NCI-H748 (cell line): ENCODE results near the gene SPPL2A.
"Not testable (repeated sequence)": the region's sequence is repeated elsewhere in the genome, so short reads cannot be mapped to it uniquely, and the experiment has no call there.

Source experiments
- DNase-seq: peaks from one replicate; lab custom pipeline; 2025; ENCODE audit not compliant: unreplicated experiment; lab: John Stamatoyannopoulos, UW

The SPPL2A gene

DNA sequence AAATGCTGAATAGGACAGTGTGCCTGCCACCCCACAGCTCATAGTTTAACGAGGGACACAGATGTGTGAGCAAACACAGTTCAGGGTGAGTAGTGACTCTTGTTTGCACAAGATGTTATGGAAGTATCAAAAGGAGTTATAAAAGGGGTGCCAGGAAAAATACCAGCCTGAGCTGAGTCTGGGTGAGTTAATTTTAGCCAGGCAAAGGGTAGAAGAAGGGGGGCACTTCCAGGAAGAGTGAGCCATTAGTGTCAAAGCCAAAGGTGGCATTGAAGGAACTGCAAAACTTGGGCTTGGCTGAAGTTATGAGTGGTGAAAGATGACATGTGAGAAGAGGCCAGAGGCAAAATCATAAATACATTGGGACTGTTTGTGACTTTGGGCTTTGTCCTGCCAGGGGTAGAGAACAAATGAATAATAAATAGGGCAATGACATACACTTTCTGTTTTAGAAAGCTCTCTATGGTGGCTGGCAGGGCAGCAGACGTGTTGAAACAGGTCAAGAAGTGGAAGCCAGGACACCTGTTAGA, 1.9 kb upstream of the SPPL2A start:
- DNase-seq, result no peak

DNA sequence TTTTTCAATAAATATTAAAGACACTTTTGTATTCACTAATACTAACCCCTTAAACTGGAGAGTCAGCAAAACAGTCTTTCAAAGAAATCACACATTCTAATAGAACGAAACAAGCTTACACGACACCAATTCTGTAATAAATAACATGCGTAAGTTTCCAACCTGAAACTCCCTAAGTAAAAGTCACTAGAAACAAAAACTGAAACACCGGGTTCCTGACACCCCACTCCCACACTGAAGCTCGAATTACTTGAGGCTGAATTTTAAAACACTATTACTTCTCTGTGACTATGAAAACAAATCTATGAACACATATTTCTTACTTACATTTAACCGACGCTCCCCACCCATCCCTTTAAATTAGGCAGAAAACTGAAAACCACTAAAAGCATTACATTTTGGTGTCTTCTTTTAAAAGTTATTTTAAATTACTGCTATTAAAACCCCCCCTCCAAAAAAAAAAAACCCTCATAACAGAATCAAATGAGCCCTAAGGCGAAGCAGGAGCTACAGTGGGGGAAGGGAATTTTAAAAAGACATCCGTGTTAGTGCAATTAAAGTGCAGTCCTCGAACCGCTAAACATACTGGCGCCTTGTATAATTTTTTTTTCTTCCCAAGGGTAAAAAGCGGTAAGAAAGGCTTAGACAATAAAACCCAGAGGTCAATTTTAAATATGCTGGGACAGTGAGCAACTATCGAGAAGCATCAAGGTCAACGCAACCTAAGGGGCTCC, 878 bp downstream of the SPPL2A start:
- no peak for DNase-seq

DNA sequence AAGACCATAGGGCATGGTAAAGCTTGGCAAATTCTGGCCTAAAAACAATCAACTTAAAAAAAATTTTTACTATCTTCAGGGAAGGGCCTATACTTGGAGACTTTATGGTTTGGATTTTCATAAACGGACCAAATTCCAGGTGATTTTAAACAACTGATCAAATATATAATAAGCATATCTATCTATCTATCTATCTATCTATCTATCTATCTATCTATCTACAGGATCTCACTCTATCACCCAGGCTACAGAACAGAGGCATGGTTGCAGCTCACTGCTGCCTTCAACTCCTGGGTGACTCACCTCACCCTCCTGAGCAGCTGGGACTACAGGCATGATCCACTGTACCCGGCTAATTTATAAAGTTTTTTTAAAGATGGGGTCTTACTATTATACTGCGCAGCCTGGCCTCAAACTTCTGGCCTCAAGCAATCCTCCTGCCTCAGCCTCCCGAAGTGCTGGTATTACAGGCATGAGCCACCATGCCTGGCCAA, 6.7 kb downstream of the SPPL2A start:
- no peak for DNase-seq

DNA sequence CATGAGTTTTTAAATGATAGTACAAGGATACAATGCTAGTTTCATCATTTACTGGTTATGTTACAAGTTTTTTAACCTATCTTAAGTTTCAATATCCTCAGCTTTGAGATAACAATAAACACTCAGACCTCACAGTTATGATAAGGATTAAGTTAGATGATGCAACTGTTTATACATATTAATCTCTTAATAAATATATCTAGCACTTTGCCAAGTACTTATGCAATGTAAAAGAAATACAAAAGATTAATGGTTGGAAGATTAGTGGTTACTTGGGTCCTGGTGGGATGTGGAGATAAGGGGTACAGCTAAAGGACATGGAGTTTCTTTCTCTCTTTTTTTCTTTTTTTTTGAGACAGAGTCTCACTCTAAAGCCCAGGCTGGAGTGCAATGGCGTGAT, 12.0 kb downstream of the SPPL2A start:
- DNase-seq, result no peak

DNA sequence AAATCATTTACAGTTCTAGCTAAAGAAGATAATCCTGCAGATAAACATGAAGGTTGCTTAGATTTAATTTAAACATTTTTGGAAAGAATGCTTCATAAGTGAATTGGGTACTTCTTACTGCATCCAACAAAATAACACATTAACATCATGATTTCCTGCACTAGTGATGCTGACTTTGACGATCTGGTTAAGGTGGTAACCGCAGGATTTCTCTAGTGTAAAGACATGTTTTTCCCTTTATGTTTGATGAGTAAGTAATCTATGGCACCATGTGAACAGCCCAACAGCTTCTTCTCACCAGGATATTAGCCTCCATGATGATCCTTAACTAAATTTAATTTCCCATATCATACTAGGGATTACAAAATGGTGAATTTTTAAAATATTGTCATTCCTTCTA, 14.1 kb downstream of the SPPL2A start:
- no peak for DNase-seq

DNA sequence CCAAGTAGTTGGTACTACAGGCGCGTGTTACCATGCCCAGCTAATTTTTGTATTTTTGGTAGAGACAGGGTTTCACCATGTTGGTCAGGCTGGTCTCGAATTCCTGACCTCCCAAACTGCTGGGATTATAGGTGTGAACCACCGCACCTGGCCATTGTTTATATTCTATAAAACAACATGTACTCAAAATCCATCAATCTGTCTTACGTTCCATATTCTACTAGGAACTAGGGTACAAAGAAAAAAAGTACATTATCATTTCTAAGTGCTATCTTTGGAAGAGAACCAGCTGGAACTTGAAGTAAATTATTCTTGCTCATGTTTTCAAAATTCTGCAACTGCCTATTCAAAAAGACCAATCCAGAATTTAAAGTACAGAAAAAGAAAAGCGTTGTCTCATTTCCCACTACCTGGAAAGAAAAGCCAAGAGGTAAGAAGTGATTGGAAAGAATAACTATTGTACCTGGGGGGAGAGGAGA, 15.2 kb downstream of the SPPL2A start:
- DNase-seq, result no peak

DNA sequence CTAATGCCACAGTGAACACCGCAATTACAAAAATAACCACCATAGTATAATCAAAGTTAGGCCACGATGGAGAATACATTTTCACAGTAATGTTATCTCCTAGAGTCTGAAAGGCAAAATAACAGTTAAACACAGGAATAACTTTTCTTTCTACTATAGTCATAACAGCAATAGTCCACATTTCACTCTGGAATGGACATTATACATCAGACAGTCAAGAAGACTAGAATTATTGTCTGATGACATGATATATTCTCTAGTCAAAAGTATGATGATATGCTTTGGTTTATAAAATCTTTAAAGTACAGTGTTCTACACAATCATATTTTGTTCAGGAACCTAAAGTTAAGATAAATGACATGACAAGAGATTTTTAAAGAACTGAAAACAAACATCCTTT, 18.0 kb downstream of the SPPL2A start:
- DNase-seq, result no peak

DNA sequence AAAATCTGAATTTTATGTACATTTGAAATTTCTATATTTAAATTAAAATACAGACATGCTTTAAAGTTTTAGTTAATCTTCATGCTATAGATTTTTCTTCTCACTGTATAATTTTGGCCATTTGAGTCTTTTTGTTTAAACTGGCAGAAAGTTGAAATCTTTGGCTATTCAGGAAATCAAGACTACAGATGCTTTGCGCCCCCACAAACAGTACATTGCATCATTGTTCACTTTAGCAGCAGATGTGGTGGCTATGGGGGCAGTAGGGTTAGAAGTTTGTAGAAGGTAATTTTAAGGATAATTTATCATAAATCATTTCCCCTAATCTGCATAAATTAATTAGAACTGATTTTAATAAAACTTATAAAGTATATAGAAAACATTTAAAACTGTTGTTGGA, 20.9 kb downstream of the SPPL2A start:
- DNase-seq, result no peak

DNA sequence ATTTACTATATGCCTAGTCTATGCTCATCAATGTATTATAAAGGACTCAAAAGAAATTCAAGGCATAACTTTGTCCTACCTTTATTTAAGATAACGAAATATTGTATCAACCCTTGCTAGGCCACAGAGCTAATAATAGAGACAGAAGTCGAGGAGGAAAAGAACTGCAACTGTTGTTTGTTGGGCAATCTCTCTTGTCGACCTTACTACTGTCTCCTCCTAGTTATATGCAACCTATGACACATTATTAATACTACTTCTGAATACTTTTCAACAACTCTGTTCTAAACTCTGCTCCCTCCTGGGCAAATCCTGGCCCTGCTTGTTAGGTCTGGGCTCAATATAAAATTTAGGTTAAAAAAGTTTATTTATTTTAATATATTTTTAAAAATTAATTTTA, 24.6 kb downstream of the SPPL2A start:
- DNase-seq, result no peak

DNA sequence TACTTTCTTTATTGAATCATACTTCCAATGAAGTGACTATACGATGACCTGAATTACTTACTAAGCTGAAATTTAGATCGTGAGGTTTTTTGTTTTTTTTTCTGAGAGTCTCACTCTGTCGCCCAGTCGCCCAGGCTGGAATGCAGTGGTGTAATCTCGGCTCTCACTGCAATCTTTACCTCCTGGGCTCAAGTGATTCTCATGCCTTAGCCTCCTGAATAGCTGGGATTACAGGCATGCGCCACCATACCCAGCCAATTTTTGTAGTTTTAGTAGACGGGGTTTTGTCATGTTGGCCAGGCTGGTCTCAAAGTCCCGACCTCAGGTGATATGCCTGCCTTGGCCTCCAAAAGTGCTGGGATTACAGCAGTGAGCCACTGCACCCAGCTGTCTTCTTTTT, 28.7 kb downstream of the SPPL2A start:
- DNase-seq, result no peak

DNA sequence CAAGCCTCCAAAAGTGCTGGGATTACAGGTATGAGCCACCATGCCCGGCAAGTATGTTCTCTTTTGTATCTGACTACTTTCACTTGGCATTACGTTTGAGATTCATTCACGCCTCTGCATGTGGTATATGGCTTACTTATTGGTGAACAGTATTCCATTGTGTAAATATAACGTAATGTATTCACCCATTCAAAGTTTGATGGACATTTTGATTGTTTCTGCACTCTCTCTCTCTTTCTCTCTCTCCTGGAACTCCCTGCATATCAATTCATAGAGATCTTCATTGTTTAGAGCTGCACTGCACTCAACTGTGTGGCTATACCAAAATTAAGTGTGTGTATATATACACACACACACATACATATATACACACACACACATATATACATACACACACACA, 30.4 kb downstream of the SPPL2A start:
- DNase-seq, result no peak

DNA sequence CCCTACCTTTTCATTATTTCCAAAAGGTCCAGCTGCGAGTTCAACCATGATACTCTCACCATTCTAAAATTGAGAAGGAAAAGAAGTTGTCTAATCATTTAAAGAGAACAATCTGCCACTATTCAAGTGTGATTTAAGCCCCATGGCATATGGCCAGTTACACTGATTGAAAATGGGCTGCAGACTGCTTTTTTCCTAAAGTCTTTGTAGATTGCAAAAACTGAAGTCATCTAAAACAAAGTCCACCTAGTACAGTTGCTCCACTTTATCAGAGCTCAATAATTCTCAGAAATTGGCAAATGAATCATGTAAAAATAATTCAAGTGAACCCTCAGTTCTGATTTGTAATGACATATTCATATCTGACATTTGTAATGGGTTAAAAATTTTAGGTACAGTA, 39.2 kb downstream of the SPPL2A start:
- no peak for DNase-seq

DNA sequence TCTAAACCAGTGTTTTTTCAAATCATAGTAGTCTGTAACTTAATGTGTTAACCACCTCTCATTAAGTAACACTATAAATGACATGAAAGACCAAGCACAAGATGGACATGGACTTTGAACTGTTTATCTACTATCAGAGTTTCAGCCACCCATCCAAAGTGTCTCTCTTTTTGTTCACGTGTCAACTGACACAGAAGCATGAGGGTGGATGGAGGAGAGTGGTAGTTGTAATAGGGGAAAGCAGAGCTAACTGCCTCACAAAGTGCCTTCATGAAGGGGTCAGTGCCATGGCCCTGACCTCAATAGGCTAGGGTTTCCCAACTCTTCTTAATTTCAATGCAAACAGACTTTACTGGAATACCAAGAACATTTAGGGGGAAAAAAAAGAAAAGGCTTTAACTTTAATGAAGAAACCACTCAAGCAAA, 46.8 kb downstream of the SPPL2A start:
- DNase-seq, result no peak

DNA sequence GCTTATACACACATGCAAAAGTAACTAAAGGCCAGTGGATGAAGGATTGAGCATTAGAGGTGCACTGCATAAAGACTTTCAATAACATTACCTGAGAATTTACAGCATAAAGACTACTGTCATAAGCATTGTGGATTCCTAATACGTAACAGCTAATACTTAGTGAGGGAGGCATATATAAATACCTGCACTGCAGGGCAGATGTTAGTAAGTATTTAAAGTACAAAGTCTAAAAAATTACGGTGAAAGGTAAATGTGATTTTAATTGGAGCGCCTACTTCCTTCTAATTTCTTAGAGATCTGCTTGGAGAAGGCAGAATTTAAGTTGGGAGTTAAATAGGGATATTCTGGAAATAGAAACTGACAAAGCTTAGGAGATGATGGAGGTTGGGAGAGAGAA, 53.5 kb downstream of the SPPL2A start:
- no peak for DNase-seq

DNA sequence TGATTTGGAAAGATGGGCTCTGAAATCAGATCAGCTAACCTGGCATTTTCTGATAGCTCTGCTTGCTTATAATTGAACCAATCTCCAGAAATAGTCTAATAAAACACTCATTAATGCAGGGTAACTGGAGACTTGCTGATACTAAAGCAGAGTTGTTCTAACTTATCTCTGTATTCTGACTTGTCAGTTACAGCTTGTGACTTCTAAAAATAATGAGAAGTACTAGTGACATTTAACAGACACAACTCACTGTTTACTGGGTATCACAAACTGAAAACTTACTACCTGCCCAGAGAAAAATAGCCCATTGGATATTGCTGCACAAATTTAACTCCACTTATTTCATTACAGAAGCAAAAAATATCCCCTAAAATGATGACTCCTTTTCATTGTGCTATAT, 54.9 kb downstream of the SPPL2A start:
- DNase-seq, result no peak

DNA sequence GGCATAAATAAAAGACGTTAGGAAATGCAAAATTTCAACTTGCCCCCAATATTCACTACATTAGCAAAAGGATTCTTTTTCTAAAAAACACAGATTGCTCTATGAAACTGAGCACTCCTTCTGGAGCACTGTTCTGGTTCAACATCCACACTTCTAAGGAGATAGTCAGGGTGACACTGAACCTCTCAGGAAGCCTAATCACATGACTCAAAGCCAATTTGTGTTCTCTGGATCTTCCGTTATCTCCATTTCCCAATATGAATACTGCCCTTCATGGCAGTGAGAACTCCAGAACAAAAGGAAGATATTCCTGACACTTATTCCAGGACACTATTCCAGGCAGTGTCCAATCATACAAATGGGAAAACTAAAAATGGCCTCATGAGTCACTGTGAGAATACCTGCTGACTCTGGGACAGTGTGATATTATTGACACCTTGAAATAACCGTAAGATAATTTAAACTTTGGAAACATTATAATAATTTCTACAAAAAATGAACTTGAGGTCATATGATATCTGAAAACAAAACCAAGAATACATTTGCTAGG, 57.6 kb downstream of the SPPL2A start:
- DNase-seq, result no peak

DNA sequence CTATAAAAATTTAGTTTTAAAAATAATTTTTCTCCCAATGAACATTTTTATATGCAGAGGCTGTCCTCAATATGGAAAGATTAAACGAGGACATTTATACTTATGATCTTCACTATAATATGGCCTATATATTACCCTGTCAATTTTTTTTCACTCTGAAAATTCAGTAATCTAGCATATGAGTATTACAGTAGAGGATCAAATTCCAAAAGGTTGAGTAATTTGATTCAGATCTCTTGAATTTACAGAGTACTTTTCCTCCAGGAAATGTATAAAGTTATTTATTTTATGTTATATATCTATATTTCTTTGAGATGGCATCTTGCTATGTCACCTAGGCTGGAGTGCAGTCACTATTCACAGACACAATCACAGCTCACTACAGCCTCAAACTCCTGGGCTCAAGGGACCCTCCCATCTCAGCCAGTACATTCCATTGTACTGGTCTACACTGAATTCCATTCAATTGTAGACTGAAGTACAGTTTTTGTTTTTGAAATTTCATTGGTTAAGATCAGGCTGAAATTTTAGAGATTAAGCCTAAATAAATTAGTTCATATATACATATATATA, 62.7 kb downstream of the SPPL2A start:
- DNase-seq, result no peak

DNA sequence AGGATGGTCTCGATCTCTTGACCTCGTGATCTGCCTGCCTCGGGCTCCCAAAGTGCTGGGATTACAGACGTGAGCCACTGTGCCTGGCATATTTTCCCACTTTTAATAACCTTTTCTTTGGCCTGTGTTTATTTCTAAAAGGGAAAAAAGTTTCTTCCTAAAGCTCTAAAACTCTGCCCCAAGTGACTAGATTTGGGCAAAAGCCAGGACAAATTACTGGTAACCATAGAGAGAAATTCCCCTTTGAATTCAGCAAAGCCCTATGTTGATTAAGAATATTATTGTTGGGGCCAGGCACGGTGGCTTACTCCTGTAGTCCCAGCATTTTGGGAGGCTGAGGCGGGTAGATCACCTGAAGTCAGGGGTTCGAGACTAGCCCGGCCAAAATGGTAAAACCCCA, 67.4 kb downstream of the SPPL2A start:
- no peak for DNase-seq

DNA sequence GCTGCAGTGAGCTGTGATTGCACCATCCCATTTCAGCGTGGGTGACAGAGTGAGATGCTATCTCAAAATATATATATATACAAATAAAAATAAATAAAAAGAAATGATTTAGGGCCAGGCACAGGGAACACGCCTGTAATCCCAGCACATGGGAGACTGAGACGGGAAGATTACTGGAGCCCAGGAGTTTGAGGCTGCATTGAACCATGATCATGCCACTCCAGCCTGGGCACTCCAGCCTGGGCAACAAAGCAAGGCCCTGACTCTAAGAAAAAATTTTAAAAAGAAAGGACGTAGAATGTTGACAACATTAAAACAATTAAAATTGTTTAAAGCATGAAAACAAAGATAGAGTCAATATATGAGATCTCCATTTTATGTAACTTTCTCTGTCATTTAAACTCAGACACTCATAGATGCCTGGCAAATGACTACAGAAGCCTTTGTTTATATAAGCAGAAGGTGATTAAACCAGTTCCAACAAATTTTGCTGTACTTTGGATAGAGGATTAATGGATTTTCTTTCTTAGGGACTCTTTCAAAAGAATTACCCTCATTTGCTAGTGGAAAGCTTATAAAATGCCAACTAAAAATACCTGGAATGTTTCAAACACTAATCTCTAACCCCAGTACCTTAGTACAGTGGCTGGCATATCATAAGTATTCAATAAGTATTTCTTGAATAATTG, 68.3 kb downstream of the SPPL2A start:
- DNase-seq, result no peak

DNA sequence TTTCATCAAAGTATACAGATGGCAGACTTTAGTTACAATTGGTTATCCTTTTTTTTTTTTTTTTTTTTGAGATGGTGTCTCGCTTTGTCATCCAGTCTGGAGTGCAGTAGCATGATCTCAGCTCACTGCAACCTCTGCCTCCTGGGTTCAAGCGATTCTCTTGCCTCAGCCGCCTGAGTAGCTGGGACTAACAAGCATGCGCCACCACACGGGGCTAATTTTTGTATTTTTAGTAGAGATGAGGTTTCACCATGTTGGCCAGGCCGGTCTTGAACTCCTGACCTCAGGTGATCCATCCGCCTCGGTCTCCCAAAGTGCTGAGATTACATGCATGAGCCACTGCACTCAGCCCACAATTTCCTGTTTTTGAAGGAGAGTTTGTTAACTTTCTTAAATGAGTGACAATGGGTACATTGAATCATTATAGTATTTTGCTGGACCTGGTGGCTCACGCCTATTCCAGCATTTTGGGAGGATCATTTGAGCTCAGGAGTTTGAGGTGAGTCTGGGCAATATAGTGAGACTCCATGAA, 70.8 kb downstream of the SPPL2A start:
- DNase-seq, result not testable (repeated sequence)

DNA sequence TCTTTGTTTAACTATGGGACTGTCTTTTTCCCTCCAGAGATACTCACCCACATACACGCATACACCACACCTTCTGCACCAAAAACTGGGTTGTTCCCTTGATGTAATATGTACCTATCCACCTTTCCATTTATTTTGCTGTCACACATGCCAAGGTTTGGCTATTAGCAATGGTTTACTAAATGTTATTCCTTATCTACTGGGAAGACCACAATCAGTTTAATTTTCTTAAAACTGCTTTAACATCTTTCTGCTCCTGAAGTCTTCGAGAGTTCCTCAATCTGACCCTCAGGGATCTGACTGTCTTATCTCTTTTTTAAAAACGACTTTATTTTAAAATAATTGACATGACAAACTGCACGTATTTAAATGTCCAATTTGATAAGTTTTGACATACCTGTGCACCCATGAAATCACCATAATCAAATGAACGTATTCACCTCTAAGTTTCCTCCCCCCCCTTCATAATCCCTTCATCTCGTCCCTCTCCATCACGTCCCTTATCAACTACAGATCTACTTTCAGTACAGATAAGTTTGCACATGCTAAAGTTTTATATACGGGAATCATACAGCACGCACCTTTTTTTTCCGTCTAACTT, 78.1 kb downstream of the SPPL2A start:
- no peak for DNase-seq
